Neural crest cell (in vitro differentiated cells): Measurements from ENCODE around the gene CCDC183. TPM values are rescaled to one million over a fixed set of nuclear protein-coding genes. Genes with fewer than 3 reads are reported as not detected.

Source experiments
- DNase-seq: peaks from one replicate; pipeline ENCODE4 v3.0.0; 2021; ENCODE audit warnings: low read depth, mixed read lengths, low spot score
- H3K27ac Mint-ChIP-seq: one replicate; pipeline ENCODE4 v1.8.0; 2021; ENCODE audit warnings: mild to moderate bottlenecking, mixed read lengths; ENCODE audit not compliant: unreplicated experiment
- H3K27me3 Mint-ChIP-seq: 2 replicates; pipeline ENCODE4 v1.8.0; 2021; ENCODE audit warnings: low read depth, mild to moderate bottlenecking, mixed read lengths
- H3K36me3 Mint-ChIP-seq: 2 replicates; pipeline ENCODE4 v1.8.0; 2021; ENCODE audit warnings: low read depth, mild to moderate bottlenecking, mixed read lengths
- H3K4me1 Mint-ChIP-seq: 2 replicates; pipeline ENCODE4 v1.8.0; 2021; ENCODE audit warnings: mixed read lengths
- H3K4me3 Mint-ChIP-seq: one replicate; pipeline ENCODE4 v1.8.0; 2021; ENCODE audit warnings: mild to moderate bottlenecking, mixed read lengths
- H3K9me3 Mint-ChIP-seq: 2 replicates; pipeline ENCODE4 v1.8.0; 2021; ENCODE audit warnings: mixed read lengths
- CTCF ChIP-seq: fragments of 200-600 bp; sonication (generic); conservative IDR thresholded peaks from 2 replicates; pipeline ENCODE4 v1.5.0; 2021; ENCODE audit warnings: antibody characterized with exemption, mild to moderate bottlenecking
- total RNA-seq: library from RNA; stranded (reverse); gene quantifications from 2 replicates; pipeline ENCODE4 v1.2.1, GENCODE V29; 2021

The CCDC183 gene
- total RNA-seq, 1 donor from 2014 or later = 1.4 TPM

GRCh38 chr9:136808075-136808805, 12.1 kb downstream of the CCDC183 start:
- Mint-ChIP-seq H3K4me3 (peak overlapping the region; percentile 86), H3K4me1 (peaks cover 21% of the 10 kb centered on the region), H3K27me3 (peaks cover 6% of the 10 kb centered on the region), H3K27ac (peak overlapping the region; percentile 1), H3K36me3 (peaks cover 22% of the 10 kb centered on the region), H3K9me3 (no peaks in the 10 kb centered on the region)
- TF ChIP-seq CTCF = no peak
- DNase-seq = no peak

GRCh38 chr9:136808806-136809158, 12.6 kb downstream of the CCDC183 start:
- no peak for DNase-seq
- Mint-ChIP-seq H3K27ac (peak overlapping the region; percentile 1), H3K4me1 (peaks cover 22% of the 10 kb centered on the region), H3K4me3 (peak overlapping the region; percentile 86), H3K27me3 (peaks cover 6% of the 10 kb centered on the region), H3K9me3 (no peaks in the 10 kb centered on the region), H3K36me3 (peaks cover 23% of the 10 kb centered on the region)
- TF ChIP-seq CTCF = no peak

GRCh38 chr9:136814725-136815421, 18.7 kb downstream of the CCDC183 start:
- H3K4me1 Mint-ChIP-seq = peaks cover 13% of the 10 kb centered on the region
- no peak overlapping the region for H3K4me3 Mint-ChIP-seq
- peaks cover 31% of the 10 kb centered on the region for H3K36me3 Mint-ChIP-seq
- no peaks in the 10 kb centered on the region for H3K9me3 Mint-ChIP-seq
- no peak overlapping the region for H3K27ac Mint-ChIP-seq
- no peak for DNase-seq
- no peak for TF ChIP-seq CTCF
- H3K27me3 Mint-ChIP-seq = no peaks in the 10 kb centered on the region

GRCh38 chr9:136815422-136815782, 19.3 kb downstream of the CCDC183 start:
- TF ChIP-seq CTCF = no peak
- H3K4me1 Mint-ChIP-seq = peaks cover 9% of the 10 kb centered on the region
- DNase-seq = no peak
- no peaks in the 10 kb centered on the region for H3K9me3 Mint-ChIP-seq
- no peak overlapping the region for H3K27ac Mint-ChIP-seq
- H3K4me3 Mint-ChIP-seq = no peak overlapping the region
- H3K36me3 Mint-ChIP-seq = peaks cover 28% of the 10 kb centered on the region
- H3K27me3 Mint-ChIP-seq = no peaks in the 10 kb centered on the region

GRCh38 chr9:136820971-136821825, 25.1 kb downstream of the CCDC183 start:
- Mint-ChIP-seq H3K4me3 (no peak overlapping the region), H3K27me3 (no peaks in the 10 kb centered on the region), H3K4me1 (peaks cover 8% of the 10 kb centered on the region), H3K36me3 (peaks cover 11% of the 10 kb centered on the region), H3K27ac (peak overlapping the region; percentile 14), H3K9me3 (no peaks in the 10 kb centered on the region)
- DNase-seq = no peak
- TF ChIP-seq CTCF = no peak
